GM19397 (cell line): ENCODE measurements around the gene PIGQ.

Experiments used
- ATAC-seq: cut with Tn5 transposase; IDR thresholded peaks from one replicate; pipeline ENCODE4 v1.9.1; 2021; ENCODE audit warnings: mild to moderate bottlenecking, moderate library complexity; ENCODE audit not compliant: unreplicated experiment

PIGQ gene

DNA sequence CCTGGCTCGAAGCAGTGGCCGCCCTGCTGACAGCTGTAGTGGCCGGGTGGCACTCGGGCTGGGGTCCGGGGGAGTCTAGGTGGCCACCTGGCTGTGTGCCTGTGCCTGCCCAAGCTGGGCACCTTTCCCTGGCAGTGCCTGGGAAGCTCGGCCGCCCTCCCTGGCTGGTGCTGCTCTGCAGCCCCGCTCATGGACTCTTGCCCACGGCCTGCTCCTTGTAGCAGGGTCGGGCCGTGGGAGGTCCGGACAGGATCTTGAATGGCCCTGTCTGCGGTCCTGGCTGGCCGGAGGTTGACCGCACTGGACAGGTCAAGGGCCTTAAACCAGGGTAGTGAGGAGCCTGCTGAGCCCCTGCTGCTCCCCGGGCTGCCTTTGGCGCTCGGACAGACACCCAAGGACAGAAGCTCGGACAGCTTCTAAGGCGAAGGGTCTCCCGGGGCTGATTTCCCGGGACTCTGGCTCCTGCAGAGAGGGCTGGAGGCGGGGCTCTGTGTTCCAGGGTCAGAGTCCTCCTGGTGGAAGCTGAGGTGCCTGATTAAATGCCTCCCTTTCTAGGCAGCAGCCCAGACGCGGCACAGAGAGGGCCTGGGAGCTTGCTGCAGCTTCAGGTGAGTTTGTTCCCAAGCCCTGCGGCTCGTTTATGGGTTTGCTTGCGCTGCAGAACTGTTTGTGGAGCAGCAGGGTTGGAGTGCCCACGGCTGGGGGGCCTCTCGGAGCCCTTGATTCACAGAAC is 36.2 kb upstream of the PIGQ start:
- ATAC-seq = no peak

DNA sequence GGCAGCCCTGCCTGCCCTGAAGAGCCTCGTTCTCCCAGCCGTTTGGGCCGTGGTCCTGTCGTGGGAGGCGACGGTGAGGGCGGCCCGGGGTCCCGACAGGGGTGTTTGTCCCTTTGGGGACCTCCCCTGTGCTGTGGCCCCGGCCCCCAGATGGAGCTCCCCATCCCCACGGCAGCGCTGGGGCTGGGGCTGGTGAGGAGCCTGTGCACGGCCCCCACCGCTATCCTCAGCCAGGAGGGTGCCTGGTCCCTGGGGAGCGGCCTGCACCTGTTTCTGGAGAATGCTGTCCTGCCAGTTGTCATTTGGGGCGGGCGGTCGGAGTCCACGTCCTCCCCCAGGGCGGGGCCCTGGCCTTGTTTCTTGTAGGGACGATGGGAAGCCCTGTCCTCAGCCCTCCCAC is 35.6 kb upstream of the PIGQ start:
- no peak for ATAC-seq

DNA sequence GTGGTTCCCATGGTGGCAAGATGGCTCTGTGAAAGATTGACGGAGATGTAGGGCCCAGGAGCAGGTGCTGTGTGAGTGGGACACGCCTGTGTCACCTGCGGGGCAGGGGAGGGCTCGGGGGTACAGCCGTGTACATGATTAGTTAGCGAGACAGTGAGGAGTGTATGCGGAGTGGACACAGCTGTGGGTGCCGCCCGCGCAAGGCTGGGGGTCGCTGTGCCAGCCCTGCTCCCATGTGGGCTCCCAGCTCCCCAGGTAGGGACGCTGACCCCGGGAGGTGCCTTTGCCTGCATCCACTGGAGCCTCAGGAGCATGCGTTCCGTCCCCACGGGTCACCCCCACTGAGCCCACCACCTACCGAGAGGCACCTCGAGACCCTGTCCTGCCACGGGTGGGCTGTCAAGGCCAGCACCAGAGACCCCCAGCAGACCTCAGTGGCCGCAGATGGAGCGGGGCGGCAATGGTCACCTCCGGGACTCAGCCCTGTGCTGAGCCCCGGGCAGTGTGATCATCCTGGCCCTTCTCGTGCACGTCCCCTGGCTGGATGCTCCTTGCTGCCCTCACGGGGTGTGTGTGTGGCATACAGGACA is 34.8 kb upstream of the PIGQ start:
- no peak for ATAC-seq

DNA sequence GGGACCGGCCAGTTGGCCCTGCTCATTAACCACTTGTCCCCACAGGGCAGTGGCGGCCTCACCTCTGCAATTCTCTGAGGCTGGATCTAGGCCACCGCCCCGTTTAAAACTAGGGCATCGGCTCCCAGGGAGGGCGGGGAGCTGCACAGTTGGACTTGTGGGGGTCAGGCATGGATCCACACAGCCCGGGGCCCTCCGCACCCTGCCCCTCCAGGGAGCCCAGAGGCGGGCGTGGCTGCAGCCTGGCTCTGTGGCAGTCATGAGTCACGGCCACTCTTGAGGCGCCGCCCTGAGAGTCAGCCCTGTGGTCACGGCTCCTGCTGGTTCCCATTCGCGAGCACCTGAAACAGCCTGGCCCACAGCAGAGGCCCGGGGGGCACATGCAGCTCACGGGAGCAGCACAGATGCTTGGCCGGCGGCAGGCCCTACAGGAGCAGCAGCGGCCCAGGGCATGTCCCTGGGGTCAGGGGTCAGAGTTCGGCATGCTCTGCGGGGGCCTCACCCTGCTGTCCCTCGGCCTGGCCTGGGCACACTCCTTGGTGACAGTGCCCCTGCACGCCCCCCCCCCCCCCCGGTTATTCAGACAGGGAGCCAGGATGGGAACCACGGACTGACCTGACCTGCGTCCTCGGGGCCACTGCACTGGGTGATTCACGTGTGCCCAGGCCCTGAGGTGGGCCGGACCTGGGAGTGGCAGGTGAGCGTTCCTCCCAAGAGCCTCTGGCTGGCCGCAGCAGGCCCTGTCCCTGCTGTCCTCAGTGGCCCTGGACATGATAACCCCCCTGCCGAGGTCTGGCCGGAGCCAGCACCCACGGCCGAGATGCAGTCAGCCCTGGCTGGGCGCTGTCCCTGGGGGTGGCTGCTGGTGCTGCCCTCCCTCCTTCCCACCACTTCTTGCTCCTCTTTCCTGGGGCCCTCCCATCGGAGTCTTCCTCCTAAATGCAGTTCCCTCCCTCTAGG is 34.0 kb upstream of the PIGQ start:
- ATAC-seq = no peak

DNA sequence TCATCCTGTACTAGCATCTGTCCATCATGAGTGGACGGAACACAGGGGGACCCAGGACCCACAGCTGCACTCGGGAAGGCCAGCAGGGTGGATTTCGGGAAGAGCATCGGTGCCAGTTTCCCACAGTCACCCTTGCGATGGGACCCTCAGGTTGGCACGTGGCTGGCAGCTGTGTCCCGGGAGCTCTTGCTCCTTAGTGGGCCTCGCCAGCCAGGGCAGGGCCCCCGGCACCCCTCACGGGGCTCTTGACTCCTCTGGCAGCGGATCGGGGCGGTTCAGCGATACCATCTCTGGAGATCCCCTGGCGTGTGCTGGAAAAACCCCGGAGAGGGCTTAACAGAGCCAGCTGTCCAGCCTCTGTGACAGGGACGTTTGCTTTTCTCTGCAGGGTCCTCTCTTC is 33.0 kb upstream of the PIGQ start:
- ATAC-seq = no peak

DNA sequence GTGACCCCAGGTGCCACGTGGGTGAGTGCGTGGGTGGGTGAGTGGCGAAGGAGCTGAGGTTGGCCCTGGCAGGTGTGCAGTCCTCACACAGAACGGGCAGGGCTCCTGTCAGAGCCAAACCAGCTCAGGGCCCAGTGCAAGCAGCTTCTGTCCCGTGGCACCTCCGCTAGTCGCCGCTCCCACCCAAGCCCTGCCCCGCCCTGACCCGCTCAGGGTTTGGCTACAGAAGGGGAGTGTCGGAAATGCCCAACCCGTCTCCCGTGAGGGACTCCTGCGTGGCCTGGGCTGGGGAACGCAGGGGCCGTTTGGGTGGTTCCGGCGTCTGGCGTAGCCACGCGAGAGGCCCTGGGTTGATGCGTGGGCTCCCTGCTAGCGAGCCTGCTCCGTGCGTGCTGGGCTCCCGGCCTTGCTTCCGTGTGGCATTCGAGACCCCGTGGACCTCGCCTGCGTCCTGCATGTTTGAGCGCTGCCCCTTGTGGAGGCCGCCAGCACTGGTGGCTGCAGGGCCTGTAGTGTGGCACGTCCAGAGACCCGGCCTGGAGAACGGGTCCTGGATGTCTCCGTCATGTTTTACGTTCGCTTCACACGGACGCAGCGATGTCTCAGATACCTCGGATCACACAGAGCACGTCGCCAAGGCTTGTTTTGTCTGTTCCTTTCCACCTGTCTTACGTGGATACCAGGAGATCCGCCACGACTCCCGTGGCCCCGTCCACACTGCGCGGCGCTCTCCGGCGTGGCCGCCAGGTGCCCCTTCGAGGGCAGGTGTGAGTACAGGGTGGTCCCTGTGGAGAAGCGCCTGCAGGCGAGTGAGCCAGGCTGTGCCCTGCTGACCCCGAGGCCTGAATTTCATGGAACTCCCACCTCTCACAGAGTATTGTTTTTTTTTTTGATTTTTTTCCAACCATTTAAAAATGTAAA is 32.1 kb upstream of the PIGQ start:
- no peak for ATAC-seq

DNA sequence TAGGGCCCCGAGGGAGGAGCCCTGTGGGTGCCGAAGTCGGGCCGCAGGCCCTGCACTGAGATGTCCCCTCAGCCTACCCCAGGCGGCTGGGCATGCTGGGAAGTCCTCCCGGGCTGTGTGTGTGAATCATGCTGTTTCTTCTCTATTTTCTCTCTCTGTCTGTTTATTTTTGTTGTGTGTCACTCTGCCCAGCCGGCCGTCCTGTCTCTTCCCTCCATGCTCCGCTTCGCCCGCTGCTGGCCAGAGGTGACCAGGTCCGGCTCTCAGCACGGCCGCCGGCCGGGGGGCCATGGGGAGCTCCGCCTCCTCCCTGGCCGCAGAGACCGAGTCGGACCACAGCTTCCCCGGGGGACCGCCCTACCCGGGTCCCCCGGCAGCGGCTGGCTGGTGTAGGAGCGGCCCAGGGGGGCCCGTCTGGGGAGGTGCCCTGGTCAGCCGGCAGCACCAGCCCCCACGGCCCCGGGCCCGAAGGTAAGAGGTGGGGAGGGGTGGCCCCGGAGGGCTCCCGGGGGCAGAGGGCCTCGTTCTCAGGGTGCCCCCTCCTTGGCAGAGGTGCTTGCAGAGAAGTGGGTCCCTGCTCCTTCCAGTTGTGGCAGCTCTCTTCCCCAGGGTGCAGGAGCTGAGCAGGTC is 29.8 kb upstream of the PIGQ start:
- ATAC-seq = no peak

DNA sequence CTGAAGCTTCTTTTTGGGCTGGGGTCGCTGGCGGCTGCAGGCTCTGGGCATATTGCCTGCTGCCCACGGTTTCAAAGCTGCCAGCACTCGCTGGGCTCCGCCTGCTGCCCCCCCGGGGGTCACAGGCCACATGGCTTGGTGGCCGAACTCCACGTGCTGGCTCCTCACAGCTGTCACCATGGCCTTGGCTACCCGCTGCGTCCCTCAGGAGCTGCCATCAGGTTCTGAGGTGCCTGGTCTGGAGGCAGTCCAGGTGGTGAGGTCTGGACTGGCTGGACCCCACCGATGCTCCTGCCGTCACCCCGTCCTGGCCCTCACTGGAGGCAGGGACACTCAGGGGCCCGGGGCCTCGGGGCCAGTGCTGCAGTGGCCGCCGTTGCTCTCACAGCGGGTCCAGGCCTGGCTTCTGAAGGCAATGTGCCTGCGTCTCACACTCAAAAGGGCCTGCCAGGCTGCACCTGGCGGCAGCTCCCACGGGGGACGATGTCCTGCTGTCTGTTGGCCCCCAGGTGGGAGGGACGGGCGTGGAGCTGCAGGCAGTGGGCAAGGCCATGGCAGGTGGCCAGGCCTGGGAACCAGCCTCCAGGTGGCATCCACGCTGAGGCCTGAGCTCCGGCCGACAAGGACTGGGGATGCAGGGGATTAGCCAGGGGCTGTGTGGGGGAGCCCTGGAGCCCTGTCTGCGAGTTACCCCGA is 29.0 kb upstream of the PIGQ start:
- ATAC-seq = no peak

DNA sequence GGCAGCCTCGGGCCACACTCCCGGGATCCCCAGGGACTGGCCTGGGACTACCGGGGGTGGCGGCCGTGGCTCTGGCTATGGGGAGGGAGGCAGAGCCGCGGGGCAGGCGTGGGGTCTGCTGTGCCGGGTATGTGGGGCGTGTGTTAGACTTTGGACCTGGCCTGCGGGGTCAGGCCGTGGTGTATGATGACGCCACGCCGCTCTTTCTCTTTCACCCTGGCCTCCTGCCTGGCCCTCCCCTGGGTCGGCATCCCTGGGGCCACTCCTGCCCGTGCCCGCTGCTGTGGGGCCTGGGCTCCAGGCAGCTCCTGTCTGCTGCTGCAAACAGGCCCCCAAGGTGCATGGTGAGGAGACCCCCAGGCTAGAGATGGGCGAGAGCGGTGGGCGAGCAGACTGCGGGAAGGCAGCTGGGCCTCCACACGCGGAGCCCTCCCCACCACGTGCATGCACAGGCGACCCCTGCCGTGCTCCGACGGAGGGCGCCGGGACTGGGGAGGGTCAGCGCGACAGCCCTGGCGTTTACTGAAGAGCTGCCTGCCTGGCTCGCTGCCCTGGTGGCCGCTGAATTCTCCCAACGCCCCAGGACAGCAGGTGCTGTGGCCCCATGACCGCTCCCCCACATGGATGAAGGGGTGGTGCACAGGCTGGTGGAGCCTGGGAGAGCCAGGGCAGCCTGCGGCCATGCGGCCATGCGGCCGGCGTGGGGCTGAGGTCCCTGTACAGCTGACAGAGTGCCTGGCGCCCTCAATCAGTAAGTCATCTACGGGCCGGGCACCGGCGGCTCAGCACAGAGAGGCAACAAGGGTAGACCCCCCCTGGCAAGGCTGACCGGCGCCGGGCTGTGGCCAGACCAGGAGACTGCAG is 26.2 kb upstream of the PIGQ start:
- ATAC-seq = no peak

DNA sequence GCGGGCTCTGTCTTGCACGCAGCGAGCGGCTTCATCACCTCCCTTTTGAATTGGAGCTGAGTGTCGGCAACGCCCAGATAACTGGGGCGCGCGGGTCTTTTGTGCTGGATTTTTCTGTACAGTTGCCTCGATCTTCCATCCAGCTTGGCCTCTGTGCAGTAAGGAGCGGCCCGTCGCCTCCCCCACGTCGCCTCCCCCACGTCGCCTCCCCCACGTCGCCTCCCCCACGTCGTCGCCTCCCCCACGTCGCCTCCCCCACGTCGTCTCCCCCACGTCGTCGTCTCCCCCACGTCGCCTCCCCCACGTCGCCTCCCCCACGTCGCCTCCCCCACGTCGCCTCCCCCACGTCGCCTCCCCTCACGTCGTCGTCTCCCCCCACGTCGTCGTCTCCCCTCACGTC is 25.3 kb upstream of the PIGQ start:
- ATAC-seq = no peak

DNA sequence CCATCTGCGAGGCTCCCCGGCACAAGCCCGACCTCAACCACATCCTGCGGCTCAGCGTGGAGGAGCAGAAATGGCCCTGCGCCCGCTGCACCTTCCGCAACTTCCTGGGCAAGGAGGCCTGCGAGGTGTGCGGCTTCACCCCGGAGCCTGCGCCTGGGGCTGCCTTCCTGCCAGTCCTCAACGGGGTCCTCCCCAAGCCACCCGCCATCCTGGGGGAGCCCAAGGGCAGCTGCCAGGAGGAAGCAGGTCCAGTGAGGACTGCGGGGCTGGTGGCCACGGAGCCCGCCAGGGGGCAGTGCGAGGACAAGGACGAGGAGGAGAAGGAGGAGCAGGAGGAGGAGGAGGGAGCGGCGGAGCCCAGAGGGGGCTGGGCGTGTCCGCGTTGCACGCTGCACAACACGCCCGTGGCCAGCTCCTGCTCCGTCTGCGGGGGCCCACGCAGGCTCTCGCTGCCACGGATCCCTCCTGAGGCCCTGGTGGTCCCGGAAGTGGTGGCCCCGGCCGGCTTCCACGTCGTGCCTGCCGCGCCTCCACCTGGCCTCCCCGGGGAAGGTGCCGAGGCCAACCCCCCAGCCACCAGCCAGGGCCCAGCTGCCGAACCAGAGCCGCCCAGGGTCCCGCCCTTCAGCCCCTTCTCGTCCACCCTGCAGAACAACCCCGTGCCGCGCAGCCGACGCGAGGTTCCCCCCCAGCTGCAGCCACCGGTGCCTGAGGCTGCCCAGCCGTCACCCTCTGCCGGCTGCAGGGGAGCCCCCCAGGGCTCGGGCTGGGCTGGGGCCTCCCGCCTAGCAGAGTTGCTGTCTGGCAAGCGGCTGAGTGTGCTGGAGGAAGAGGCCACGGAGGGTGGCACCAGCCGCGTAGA is 22.6 kb upstream of the PIGQ start:
- ATAC-seq = no peak

DNA sequence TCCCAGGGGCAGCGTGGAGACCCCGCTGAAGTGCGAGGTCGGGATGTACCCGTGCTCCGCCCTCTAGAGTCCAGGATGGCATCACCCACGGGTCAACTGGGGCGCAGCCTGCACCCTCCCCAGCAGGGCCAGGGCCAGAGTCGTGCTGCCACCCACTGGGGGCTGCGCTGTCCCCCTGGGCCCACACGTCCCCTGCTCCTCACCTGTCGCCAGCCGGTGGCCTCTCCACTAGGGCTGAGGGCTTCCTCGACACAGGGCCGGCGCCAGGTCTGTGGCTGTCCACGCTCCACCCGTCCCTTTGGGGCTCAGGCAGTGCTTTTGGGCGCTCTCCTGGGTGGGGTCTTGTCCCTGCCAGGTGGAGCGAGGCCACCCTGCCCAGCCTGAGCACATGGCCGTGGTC is 21.2 kb upstream of the PIGQ start:
- no peak for ATAC-seq

DNA sequence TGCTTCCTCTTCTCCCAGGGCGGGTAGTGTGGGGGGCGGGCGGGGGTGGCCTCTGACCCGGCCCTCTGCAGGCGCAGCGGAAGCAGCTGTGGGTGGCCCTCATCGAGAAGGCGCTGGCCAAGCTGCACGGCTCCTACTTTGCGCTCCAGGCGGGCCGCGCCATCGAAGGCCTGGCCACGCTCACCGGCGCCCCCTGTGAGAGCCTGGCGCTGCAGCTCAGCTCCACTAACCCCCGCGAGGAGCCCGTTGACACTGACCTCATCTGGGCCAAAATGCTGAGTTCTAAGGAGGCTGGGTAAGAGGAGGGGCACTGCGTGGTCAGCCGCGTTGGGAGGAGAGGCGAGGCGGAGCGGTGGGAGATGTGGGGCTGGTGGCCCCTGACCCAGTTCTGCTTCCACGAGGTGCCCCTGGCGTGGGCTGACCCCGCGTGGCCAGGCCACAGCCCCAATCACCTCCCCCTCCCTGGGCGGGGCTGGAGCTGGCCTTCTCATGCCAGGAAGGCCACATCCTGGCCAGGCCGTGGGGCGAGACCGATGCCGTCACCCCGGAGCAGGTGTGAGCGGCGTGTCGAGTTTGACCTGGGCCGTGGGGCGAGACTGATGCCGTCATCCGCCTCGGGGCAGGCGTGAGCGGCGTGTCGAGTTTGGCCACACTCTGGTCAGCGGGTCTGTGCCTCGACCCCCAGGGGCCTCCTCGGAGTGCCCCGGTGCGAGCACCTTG is 20.1 kb upstream of the PIGQ start:
- no peak for ATAC-seq

DNA sequence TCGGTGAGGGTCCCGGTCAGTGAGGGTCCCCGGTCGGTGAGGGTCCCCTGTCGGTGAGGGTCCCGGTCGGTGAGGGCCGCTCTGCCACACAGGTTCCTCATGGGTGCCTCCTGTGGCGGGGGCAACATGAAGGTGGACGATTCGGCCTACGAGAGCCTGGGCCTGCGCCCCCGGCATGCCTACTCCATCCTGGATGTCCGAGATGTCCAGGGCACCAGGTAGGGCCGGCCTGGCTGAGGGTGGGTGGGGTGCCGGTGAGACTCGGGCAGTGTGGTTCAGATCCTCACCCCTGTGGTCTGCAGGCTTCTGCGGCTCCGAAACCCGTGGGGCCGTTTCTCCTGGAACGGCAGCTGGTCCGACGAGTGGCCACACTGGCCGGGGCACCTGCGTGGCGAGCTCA is 18.6 kb upstream of the PIGQ start:
- ATAC-seq = no peak

DNA sequence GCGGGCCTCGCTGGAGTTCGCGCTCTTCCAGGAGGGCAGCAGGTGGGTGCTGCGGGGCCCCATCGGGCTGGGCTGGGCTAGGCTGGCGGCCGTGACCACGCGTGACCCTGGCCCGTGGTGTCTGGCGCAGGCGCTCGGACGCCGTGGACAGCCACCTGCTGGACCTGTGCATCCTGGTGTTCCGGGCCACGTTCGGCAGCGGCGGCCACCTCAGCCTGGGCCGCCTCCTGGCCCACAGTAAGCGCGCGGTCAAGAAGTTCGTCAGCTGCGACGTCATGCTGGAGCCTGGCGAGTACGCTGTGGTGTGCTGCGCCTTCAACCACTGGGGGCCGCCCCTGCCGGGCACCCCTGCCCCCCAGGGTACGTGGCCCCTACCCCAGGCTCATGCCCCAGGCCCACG is 17.6 kb upstream of the PIGQ start:
- no peak for ATAC-seq

DNA sequence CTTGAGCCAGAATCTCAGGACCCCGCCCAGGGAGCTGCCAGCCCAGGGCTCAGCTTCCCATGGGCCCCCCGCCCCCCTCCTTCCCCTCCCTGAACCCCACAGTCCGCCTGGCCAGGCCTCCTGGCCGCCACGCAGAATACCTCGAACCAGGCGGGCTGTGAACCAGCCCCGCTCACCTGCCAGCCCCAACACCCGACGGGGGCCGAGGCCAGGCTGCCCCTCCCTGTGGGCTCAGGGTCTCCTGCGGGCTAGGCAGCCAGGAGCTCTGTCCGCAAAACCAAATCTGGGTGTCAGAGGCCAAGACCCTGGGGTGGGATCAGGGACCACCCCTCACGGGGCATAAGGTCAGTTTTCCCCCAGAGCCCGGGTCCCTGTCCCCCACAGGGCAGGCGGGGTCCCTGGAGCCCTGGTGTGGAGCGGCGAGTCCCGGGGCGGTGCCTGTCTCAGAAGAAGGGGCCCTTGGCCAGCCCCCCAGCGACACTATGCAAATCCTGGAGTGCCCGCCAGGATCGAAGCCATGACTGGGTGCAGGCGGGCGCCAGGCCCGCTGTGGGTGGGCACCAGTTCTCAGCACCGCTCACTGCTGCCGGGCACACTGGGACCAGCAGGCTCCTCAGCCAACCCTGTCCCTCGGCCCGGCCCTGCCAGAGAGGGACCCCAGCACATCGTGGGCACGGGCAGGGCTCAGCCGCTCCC is 16.0 kb upstream of the PIGQ start:
- ATAC-seq = no peak

DNA sequence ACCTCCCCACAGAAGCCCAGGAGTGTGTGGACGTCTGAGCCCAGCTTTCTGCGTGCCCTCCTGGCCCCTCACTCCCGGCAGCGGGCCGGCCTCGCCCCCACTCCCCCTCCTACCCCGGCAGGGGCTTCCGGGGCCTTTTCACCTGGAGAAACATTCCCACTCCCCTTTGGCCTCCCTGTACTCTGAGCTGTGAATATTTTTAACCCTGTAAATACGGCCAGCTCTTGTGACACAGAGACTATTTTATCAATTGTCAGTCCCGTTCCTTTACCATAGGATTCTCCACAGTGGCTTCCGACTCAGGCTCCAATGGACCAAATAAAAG is 15.5 kb upstream of the PIGQ start:
- ATAC-seq = no peak
